PFSK-1 (cell line): ENCODE results near the gene RASAL2.

Experiments used
- FOXP2 ChIP-seq: optimal IDR thresholded peaks from 2 replicates; pipeline ENCODE3; 2011; ENCODE audit warnings: borderline replicate concordance, control low read depth, inconsistent platforms; ENCODE audit not compliant: insufficient read depth; ENCODE audit errors: extremely low read length, extremely low read depth
- POLR2AphosphoS5 ChIP-seq: IDR thresholded peaks from 2 replicates; pipeline ENCODE4 v1.6.1; 2012; ENCODE audit warnings: low read depth, mild to moderate bottlenecking, control low read depth, low read length, moderate library complexity
- REST ChIP-seq, 2 experiments: IDR thresholded peaks; 2 replicates each; pipeline versions ENCODE4 v1.6.1 to v1.8.0; 2011 to 2012; ENCODE audit warnings: low read depth in 2 of 2, low read length in 2 of 2, control low read depth in 1 of 2, inconsistent platforms in 1 of 2, mild to moderate bottlenecking in 1 of 2, moderate library complexity in 1 of 2; ENCODE audit not compliant: insufficient read depth in 1 of 2
- SIN3A ChIP-seq: IDR thresholded peaks from 2 replicates; pipeline ENCODE4 v1.6.1; 2012; ENCODE audit warnings: mild to moderate bottlenecking, low read length, moderate library complexity, borderline replicate concordance; ENCODE audit not compliant: insufficient read depth
- TAF1 ChIP-seq: IDR thresholded peaks from 2 replicates; pipeline ENCODE4 v1.6.1; 2012; ENCODE audit warnings: low read length, control low read depth, borderline replicate concordance; ENCODE audit not compliant: insufficient read depth

GRCh38 chr1:178282949-178283367 is 189.1 kb downstream of the RASAL2 start:
- TF ChIP-seq POLR2AphosphoS5 (no peak), SIN3A (no peak), REST (IDR thresholded peaks at IDR 0.05; ENCODE audit: insufficient read depth in 1 of 2, low read depth in 2 of 2, low read length in 2 of 2) (no peak), TAF1 (no peak), FOXP2 (no peak)
